Progenitor cell of endocrine pancreas (in vitro differentiated cells): ENCODE measurements around the gene PPP4R1. TPM values are rescaled to one million over a fixed set of nuclear protein-coding genes. Genes with fewer than 3 reads are reported as not detected.

ENCODE experiments used
- DNase-seq: peaks from one replicate; pipeline ENCODE4 v3.0.0; 2021; ENCODE audit warnings: low spot score; ENCODE audit not compliant: unreplicated experiment
- H3K27ac Mint-ChIP-seq: 2 replicates; pipeline ENCODE4 v1.8.0; 2021; ENCODE audit warnings: mild to moderate bottlenecking, moderate library complexity, mixed read lengths
- H3K27me3 Mint-ChIP-seq: 2 replicates; pipeline ENCODE4 v1.8.0; 2021; ENCODE audit warnings: mixed read lengths
- H3K36me3 Mint-ChIP-seq: 2 replicates; pipeline ENCODE4 v1.8.0; 2022; ENCODE audit warnings: mixed read lengths; ENCODE audit not compliant: insufficient read depth
- H3K4me1 Mint-ChIP-seq: 2 replicates; pipeline ENCODE4 v1.8.0; 2021; ENCODE audit warnings: low read depth, mixed read lengths
- H3K4me3 Mint-ChIP-seq: 2 replicates; pipeline ENCODE4 v1.8.0; 2021; ENCODE audit warnings: low read depth, mild to moderate bottlenecking, moderate library complexity, mixed read lengths
- H3K9me3 Mint-ChIP-seq: 2 replicates; pipeline ENCODE4 v1.8.0; 2021; ENCODE audit warnings: low read depth, mixed read lengths
- CTCF ChIP-seq: fragments of 200-600 bp; sonication (generic); IDR thresholded peaks from one replicate; pipeline ENCODE4 v1.5.0; 2021; ENCODE audit warnings: antibody characterized with exemption, mild to moderate bottlenecking; ENCODE audit not compliant: unreplicated experiment
- total RNA-seq: library from RNA; stranded (reverse); gene quantifications from 2 replicates; pipeline ENCODE4 v1.2.1, GENCODE V29; 2021

PPP4R1 gene
- total RNA-seq, 1 donor from 2014 or later: 169 TPM

GRCh38 chr18:9604348-9604747, 10.0 kb downstream of the PPP4R1 start:
- peaks cover 15% of the 10 kb centered on the region for H3K4me1 Mint-ChIP-seq
- H3K36me3 Mint-ChIP-seq: peaks cover 23% of the 10 kb centered on the region
- H3K4me3 Mint-ChIP-seq: no peak overlapping the region
- peaks cover 11% of the 10 kb centered on the region for H3K9me3 Mint-ChIP-seq
- DNase-seq: no peak
- no peaks in the 10 kb centered on the region for H3K27me3 Mint-ChIP-seq
- no peak for TF ChIP-seq CTCF
- peak overlapping the region; percentile 73 for H3K27ac Mint-ChIP-seq

GRCh38 chr18:9599328-9599727, 15.0 kb downstream of the PPP4R1 start:
- TF ChIP-seq CTCF: no peak
- H3K36me3 Mint-ChIP-seq: peaks cover 32% of the 10 kb centered on the region
- H3K27ac Mint-ChIP-seq: peak overlapping the region; percentile 71
- no peaks in the 10 kb centered on the region for H3K27me3 Mint-ChIP-seq
- peaks cover 15% of the 10 kb centered on the region for H3K4me1 Mint-ChIP-seq
- peaks cover 17% of the 10 kb centered on the region for H3K9me3 Mint-ChIP-seq
- DNase-seq: no peak
- H3K4me3 Mint-ChIP-seq: no peak overlapping the region

GRCh38 chr18:9597609-9598008, 16.8 kb downstream of the PPP4R1 start:
- DNase-seq: no peak
- no peaks in the 10 kb centered on the region for H3K27me3 Mint-ChIP-seq
- no peak for TF ChIP-seq CTCF
- H3K4me1 Mint-ChIP-seq: peaks cover 16% of the 10 kb centered on the region
- H3K27ac Mint-ChIP-seq: no peak overlapping the region
- H3K4me3 Mint-ChIP-seq: no peak overlapping the region
- peaks cover 14% of the 10 kb centered on the region for H3K9me3 Mint-ChIP-seq
- peaks cover 29% of the 10 kb centered on the region for H3K36me3 Mint-ChIP-seq

GRCh38 chr18:9596843-9597526, 17.4 kb downstream of the PPP4R1 start:
- Mint-ChIP-seq H3K36me3 (peaks cover 31% of the 10 kb centered on the region), H3K27ac (peak overlapping the region; percentile 25), H3K4me1 (peaks cover 16% of the 10 kb centered on the region), H3K4me3 (no peak overlapping the region), H3K9me3 (peaks cover 14% of the 10 kb centered on the region), H3K27me3 (no peaks in the 10 kb centered on the region)
- TF ChIP-seq CTCF: no peak
- no peak for DNase-seq

- peaks cover 30% of the 10 kb centered on the region for H3K36me3 Mint-ChIP-seq
- peak overlapping the region; percentile 13 for H3K27ac Mint-ChIP-seq
- TF ChIP-seq CTCF: no peak
- no peak overlapping the region for H3K4me3 Mint-ChIP-seq
- DNase-seq: no peak
- peaks cover 11% of the 10 kb centered on the region for H3K9me3 Mint-ChIP-seq
- peaks cover 16% of the 10 kb centered on the region for H3K4me1 Mint-ChIP-seq
- H3K27me3 Mint-ChIP-seq: no peaks in the 10 kb centered on the region
Measured at GRCh38 chr18:9596226-9596625, 18.1 kb downstream of the PPP4R1 start.
